Renal pelvis (tissue), 4 donors: ENCODE measurements around the gene SEC23A. TPM values are rescaled to one million over a fixed set of nuclear protein-coding genes. Genes with fewer than 3 reads are reported as not detected.
"Not testable (repeated sequence)": the region's sequence is repeated elsewhere in the genome, so short reads cannot be mapped to it uniquely, and the experiment has no call there.

Experiments used
- DNase-seq: peaks from one replicate; pipeline ENCODE4 v3.0.0-alpha.2; 2013
- polyA plus RNA-seq, 3 donors: library from polyadenylated mRNA; unstranded; fragments of 120-200 nt; gene quantifications; one replicate each; pipeline ENCODE4 v1.2.1, GENCODE V29; 2013; ENCODE audit not compliant: insufficient read length in 3 of 3

SEC23A gene
- polyA plus RNA-seq, 3 donors: 60.6 to 66.5 (median 61.7) TPM

- peak; percentile 63 for DNase-seq
Measured at GRCh38 chr14:39102265-39102968, 618 bp downstream of the SEC23A start.

GRCh38 chr14:39099748-39100147 lies 3.3 kb downstream of the SEC23A start:
- no peak for DNase-seq

- not testable (repeated sequence) for DNase-seq
Measured at GRCh38 chr14:39099215-39099614, 3.8 kb downstream of the SEC23A start.

- no peak for DNase-seq
Measured at GRCh38 chr14:39097159-39097558, 5.9 kb downstream of the SEC23A start.

GRCh38 chr14:39094515-39094914 lies 8.5 kb downstream of the SEC23A start:
- no peak for DNase-seq

GRCh38 chr14:39091716-39092115 lies 11.3 kb downstream of the SEC23A start:
- DNase-seq: no peak

- DNase-seq: no peak
Measured at GRCh38 chr14:39090548-39091111, 12.4 kb downstream of the SEC23A start.

GRCh38 chr14:39087493-39087892 lies 15.5 kb downstream of the SEC23A start:
- DNase-seq: no peak

GRCh38 chr14:39085933-39086332 lies 17.1 kb downstream of the SEC23A start:
- no peak for DNase-seq

GRCh38 chr14:39083127-39083526 lies 19.9 kb downstream of the SEC23A start:
- no peak for DNase-seq

GRCh38 chr14:39080886-39081285 lies 22.1 kb downstream of the SEC23A start:
- DNase-seq: no peak

- no peak for DNase-seq
Measured at GRCh38 chr14:39071096-39071495, 31.9 kb downstream of the SEC23A start.

GRCh38 chr14:39069923-39070322 lies 33.1 kb downstream of the SEC23A start:
- DNase-seq: no peak

- not testable (repeated sequence) for DNase-seq
Measured at GRCh38 chr14:39069169-39069805, 33.7 kb downstream of the SEC23A start.

GRCh38 chr14:39060818-39061437 lies 42.1 kb downstream of the SEC23A start:
- DNase-seq: no peak

- DNase-seq: no peak
Measured at GRCh38 chr14:39055786-39056474, 47.1 kb downstream of the SEC23A start.

GRCh38 chr14:39052869-39053454 lies 50.1 kb downstream of the SEC23A start:
- not testable (repeated sequence) for DNase-seq

GRCh38 chr14:39050389-39050788 lies 52.6 kb downstream of the SEC23A start:
- no peak for DNase-seq

- not testable (repeated sequence) for DNase-seq
Measured at GRCh38 chr14:39045889-39046288, 57.1 kb downstream of the SEC23A start.

- no peak for DNase-seq
Measured at GRCh38 chr14:39043352-39043943, 59.6 kb downstream of the SEC23A start.

GRCh38 chr14:39040529-39040928 lies 62.5 kb downstream of the SEC23A start:
- DNase-seq: no peak
